Fibroblast of pulmonary artery (primary cell): ENCODE data around the gene MAMLD1.
A peak's percentile ranks its signal among the peaks of the same experiment; 100 is the strongest.

Experiments
- DNase-seq: peaks from one replicate; pipeline ENCODE4 v3.0.0-alpha.2; 2010; ENCODE audit warnings: low read depth
- H3K4me3 ChIP-seq: replicated peaks from 2 replicates; pipeline ENCODE4 v1.5.1; 2011; ENCODE audit warnings: low read depth, mild to moderate bottlenecking, control low read depth, low read length, moderate library complexity
- TF ChIP-seq, protein P1 (sequence below): IDR thresholded peaks from 2 replicates; pipeline ENCODE4 v1.5.1; 2011; ENCODE audit warnings: mild to moderate bottlenecking, control low read depth, low read length, inconsistent platforms; ENCODE audit errors: missing control alignments

The MAMLD1 gene

DNA sequence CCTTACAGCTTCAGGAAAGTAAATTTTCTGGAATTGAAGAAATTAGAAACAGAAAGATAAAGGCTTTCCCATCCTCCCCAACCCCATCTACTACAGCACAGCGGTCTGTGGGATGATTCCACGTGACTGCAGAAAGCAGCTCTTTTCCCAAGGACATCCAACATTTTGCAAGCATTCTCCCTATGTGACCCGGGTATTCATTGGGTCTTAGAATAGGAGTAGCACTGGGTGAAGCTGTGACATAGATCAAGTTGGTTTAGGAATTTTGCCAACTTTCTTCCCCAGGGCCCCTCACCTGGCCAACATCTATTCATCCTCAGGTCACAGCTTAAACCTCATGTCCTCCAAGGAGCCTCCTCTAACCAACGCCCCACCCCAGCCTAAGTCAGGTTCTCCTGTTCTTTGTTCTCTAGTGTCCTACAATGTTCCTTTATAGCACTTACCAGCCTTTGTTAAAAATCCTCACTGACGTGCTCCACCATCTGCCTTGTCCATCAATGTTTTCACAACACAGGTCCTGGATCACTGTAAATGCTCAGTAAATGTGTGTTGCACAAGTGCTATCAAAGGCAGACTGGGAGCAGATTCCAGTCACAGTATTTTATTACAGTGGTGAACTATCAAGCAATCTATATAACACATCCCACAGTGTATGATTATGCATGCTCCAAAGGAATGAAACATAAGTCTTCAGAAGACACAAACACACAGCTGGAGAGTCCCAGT is 124.4 kb downstream of the MAMLD1 start:
- no peak for DNase-seq
- TF ChIP-seq, protein P1, sequence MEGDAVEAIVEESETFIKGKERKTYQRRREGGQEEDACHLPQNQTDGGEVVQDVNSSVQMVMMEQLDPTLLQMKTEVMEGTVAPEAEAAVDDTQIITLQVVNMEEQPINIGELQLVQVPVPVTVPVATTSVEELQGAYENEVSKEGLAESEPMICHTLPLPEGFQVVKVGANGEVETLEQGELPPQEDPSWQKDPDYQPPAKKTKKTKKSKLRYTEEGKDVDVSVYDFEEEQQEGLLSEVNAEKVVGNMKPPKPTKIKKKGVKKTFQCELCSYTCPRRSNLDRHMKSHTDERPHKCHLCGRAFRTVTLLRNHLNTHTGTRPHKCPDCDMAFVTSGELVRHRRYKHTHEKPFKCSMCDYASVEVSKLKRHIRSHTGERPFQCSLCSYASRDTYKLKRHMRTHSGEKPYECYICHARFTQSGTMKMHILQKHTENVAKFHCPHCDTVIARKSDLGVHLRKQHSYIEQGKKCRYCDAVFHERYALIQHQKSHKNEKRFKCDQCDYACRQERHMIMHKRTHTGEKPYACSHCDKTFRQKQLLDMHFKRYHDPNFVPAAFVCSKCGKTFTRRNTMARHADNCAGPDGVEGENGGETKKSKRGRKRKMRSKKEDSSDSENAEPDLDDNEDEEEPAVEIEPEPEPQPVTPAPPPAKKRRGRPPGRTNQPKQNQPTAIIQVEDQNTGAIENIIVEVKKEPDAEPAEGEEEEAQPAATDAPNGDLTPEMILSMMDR, result no peak
- no peak overlapping the region for H3K4me3 ChIP-seq

DNA sequence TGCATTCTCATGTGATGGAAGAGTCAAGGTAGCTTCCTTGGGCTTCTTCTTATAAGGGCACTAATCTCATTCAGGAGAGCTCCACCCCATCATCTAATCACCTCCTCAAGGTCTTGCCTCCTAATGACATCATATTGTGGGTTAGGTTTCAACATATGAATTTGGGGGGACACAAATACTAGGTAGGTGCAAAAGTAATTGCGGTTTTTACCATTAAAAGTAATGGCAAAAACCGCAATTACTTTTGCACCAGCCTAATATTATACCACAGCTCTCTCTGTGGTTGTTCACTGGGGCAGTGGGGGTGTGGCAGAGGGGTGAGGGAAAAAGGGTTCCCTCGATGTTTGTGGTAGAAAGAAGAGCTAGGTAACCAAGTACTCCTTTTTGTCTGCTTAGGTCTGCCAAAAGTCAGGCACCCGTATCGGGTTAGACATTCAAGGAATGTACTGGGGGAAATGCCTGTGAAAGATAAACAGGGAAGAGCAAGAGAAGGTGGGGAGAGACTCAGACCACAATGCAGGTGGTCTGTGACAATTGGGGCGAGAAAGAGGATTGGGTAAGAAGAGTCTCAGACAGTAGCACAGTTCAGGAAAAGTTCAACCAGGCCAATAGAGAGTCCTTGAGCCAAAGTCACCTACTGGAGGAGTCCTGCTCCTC is 126.4 kb downstream of the MAMLD1 start:
- peak; percentile 21 for DNase-seq
- no peak overlapping the region for H3K4me3 ChIP-seq
- TF ChIP-seq, protein P1, result no peak

DNA sequence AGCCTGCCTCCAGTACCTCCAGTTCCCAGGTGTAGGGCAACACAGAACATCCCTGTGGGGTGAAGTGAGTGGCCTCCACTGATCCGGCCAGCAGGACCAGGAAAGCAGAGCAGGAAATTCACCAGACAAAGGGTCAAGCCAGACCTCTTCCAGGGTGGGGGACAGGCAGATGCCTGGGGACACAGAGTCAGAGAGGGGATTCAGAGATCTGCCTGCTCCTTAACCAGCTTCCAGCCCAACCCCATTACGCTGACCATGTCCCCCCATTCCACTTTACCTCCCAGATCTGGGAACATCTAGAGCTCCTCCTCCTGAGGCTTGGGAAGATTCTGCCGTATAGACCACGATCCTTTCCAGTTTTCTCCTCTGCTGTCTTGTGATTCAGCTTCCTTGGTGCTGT is 132.4 kb downstream of the MAMLD1 start:
- DNase-seq, result no peak
- H3K4me3 ChIP-seq, result no peak overlapping the region
- TF ChIP-seq, protein P1, result no peak

DNA sequence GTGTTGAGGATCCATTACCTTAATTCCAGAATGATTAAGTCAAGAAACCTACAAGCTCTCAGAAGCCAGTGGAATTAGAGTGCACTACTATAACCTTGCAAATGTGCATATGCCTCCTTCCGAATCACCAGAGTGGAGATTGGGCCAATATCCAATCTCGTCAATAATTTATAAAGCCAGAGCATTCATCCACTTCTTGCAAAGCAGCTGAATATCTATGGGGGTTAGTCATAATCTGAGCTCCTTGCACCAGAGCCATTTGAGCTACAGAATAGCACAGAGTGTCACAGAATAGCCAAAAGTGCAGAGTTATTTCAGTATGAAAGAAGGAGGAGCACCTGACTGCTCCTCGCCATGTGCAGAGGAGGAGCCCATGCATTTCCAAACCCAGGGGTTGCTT is 136.1 kb downstream of the MAMLD1 start:
- DNase-seq, result no peak
- TF ChIP-seq, protein P1, result no peak
- H3K4me3 ChIP-seq, result no peak overlapping the region

DNA sequence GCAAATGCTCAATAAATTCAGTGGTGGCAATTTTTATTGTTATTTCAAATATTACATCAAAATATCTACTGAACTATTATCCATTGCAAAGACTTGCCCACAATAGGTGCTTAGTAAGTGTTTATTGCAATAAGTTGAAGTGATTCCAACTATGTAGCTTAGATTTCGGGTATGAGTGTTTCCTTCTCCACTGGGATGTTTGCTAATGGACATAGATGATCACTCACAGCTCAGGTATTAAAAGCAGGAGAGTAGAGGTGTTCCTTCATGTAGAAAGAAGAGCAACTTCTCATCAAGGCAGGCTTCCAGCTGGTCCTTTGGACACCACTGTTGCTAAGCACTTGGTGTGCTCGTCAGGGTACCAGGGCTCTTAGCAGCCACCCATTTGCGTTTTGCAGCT is 139.0 kb downstream of the MAMLD1 start:
- no peak for DNase-seq
- TF ChIP-seq, protein P1, result no peak
- H3K4me3 ChIP-seq, result no peak overlapping the region

DNA sequence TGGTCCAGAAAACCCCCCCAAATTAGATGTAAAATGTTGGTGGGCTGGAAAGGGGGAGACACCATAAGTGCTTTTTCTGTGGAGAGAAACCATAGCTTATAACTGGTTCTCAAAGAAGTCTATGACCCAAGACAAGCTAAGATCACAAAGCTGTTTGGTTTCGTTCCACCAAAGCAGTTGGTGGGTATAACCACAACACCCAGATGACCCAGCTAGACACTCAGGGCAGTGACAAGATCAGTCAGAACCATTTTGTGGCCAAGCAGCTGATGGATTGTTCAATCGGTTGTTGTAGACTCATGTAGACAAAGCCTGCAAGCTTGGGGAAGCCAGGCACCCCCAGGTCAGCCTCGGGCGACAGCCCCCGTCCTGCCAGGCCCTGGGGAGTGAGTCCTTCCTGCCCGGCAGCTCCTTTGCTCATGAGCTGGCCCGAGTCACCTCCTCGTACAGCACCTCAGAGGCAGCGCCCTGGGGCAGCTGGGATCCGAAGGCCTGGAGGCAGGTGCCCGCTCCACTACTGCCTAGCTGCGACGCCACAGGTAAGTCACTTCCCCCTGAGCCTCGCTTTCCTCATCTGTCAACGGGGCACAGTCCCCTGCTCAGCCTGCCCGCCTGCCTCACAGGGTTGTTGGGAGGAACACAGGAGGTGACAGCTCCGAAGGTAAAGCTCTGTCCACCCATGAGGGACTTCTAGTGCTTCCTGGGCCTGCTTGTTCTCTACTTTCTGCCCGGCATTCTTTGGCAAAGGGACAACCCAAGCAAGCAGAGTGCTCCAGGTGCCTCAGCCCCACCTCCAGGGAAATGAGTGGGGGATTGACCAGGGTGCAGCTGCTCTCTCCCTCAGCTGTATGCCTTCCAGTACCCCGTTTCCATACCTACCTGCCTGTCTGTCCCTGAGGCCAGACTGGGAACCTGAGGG is 140.1 kb downstream of the MAMLD1 start:
- TF ChIP-seq, protein P1, result no peak
- no peak for DNase-seq
- H3K4me3 ChIP-seq, result no peak overlapping the region
